Upper lobe of left lung (tissue), 4 donors: ENCODE results near the gene GNG5.

Source experiments
- EP300 ChIP-seq, 4 donors: sonication (generic); formaldehyde crosslinking; IDR thresholded peaks; one replicate each; pipeline ENCODE4 v1.5.1; 2017; ENCODE audit warnings: antibody characterized with exemption in 4 of 4, control low read depth in 2 of 4
- POLR2AphosphoS5 ChIP-seq, 2 donors: sonication (generic); formaldehyde crosslinking; IDR thresholded peaks; one replicate each; pipeline ENCODE4 v1.5.1; 2017; ENCODE audit warnings: antibody characterized with exemption in 2 of 2
- TF ChIP-seq, protein P1 (sequence below), 6 experiments: fragments of 450-650 bp in 4 of 6; fragments of 200-600 bp in 2 of 6; sonication (generic) in 2 of 6; IDR thresholded peaks; one replicate each; pipeline ENCODE4 v1.5.1; 2016 to 2019; ENCODE audit warnings: antibody characterized with exemption in 6 of 6

DNA sequence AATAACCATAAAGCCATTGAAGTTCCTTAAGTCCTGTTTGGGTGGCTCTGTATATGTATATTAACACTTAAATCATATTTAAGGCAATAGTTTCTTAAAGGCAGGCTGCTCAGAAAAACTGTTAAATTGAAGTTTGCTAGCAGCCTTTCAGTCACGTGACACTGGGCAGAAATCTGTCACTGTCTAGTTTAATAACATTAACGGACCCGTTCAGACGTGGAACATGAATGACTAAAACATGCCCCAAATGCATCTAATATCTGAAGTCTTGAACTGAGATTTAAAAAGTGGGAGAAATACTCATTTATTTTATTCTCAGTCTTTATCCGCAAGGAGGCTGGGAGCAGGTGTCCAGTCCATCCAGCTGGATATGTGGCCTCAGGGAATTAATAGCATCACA, 3.5 kb downstream of the GNG5 start:
- TF ChIP-seq, protein P1, sequence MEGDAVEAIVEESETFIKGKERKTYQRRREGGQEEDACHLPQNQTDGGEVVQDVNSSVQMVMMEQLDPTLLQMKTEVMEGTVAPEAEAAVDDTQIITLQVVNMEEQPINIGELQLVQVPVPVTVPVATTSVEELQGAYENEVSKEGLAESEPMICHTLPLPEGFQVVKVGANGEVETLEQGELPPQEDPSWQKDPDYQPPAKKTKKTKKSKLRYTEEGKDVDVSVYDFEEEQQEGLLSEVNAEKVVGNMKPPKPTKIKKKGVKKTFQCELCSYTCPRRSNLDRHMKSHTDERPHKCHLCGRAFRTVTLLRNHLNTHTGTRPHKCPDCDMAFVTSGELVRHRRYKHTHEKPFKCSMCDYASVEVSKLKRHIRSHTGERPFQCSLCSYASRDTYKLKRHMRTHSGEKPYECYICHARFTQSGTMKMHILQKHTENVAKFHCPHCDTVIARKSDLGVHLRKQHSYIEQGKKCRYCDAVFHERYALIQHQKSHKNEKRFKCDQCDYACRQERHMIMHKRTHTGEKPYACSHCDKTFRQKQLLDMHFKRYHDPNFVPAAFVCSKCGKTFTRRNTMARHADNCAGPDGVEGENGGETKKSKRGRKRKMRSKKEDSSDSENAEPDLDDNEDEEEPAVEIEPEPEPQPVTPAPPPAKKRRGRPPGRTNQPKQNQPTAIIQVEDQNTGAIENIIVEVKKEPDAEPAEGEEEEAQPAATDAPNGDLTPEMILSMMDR (IDR thresholded peaks at IDR 0.05) = no peak
- no peak for TF ChIP-seq POLR2AphosphoS5 (IDR thresholded peaks at IDR 0.05)
- no peak for TF ChIP-seq EP300 (IDR thresholded peaks at IDR 0.05)
